Measurements from ENCODE around the gene UBAP1L.

DNA sequence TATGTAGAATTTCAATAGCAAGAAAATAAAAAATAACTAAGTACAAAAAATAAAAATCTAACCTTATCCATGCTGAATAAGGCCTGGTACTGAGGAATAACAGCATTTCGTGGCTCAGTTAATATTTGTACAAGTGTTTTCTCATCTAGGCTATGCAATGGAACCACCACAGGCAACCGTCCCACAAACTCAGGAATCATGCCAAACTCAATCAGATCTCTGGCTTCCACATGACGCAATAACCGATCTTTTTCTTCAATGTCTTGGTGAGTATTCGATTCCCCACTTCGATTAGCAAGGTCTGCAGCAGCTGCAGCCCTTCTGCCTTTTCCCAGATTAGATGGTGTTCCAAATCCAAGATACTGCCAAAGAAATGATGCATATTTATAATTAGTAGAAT, 39.7 kb upstream of the UBAP1L start:
- TF ChIP-seq, protein P1, sequence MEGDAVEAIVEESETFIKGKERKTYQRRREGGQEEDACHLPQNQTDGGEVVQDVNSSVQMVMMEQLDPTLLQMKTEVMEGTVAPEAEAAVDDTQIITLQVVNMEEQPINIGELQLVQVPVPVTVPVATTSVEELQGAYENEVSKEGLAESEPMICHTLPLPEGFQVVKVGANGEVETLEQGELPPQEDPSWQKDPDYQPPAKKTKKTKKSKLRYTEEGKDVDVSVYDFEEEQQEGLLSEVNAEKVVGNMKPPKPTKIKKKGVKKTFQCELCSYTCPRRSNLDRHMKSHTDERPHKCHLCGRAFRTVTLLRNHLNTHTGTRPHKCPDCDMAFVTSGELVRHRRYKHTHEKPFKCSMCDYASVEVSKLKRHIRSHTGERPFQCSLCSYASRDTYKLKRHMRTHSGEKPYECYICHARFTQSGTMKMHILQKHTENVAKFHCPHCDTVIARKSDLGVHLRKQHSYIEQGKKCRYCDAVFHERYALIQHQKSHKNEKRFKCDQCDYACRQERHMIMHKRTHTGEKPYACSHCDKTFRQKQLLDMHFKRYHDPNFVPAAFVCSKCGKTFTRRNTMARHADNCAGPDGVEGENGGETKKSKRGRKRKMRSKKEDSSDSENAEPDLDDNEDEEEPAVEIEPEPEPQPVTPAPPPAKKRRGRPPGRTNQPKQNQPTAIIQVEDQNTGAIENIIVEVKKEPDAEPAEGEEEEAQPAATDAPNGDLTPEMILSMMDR (IDR thresholded peaks at IDR 0.05; ENCODE audit: insufficient read depth, low read depth, low read length), result no peak
- TF ChIP-seq EZH2 (IDR thresholded peaks at IDR 0.05; ENCODE audit: insufficient read depth, low read length), result no peak

Data from astrocyte (in vitro differentiated cells and primary cell).